ENCODE results near the gene RANBP3L.

DNA sequence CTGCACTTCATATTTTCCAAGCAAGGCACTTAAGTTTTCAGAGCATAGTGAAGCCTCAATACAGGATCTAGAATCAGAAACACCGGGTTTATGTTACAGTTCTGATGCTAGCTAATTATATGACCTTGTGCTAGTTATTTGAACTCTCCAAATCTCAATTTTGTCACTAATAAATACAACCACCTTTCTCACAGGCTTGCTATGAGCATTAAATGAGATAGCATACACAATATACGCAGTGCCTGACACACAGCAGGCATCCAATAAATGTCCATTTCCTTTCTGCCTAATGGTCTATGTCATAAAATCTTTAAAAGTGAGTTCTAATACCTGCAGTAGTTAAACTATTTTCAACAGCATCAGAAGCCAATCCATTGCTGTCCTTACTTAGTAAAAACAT lies 92.9 kb downstream of the RANBP3L start:
- TF ChIP-seq, protein P1, sequence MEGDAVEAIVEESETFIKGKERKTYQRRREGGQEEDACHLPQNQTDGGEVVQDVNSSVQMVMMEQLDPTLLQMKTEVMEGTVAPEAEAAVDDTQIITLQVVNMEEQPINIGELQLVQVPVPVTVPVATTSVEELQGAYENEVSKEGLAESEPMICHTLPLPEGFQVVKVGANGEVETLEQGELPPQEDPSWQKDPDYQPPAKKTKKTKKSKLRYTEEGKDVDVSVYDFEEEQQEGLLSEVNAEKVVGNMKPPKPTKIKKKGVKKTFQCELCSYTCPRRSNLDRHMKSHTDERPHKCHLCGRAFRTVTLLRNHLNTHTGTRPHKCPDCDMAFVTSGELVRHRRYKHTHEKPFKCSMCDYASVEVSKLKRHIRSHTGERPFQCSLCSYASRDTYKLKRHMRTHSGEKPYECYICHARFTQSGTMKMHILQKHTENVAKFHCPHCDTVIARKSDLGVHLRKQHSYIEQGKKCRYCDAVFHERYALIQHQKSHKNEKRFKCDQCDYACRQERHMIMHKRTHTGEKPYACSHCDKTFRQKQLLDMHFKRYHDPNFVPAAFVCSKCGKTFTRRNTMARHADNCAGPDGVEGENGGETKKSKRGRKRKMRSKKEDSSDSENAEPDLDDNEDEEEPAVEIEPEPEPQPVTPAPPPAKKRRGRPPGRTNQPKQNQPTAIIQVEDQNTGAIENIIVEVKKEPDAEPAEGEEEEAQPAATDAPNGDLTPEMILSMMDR (conservative IDR thresholded peaks at IDR 0.05; ENCODE audit: low read depth in 2 of 2), result no peak
- TF ChIP-seq CREB1 (CRISPR knock-in tag; IDR thresholded peaks at IDR 0.05; ENCODE audit: low read depth) (no peak), EZH2 (IDR thresholded peaks at IDR 0.05; ENCODE audit: low read depth, unreplicated experiment) (no peak), POLR2AphosphoS5 (IDR thresholded peaks at IDR 0.05; ENCODE audit: low read depth) (no peak), NANOG (IDR thresholded peaks at IDR 0.05; ENCODE audit: borderline replicate concordance) (no peak), REST (IDR thresholded peaks at IDR 0.05; ENCODE audit: unreplicated experiment) (no peak), JUNB (IDR thresholded peaks at IDR 0.05; ENCODE audit: unreplicated experiment) (no peak), EZH2phosphoT487 (IDR thresholded peaks at IDR 0.05; ENCODE audit: unreplicated experiment) (no peak), ZNF462 (CRISPR knock-in tag; IDR thresholded peaks at IDR 0.05) (no peak)
- TF ChIP-seq, protein P2, sequence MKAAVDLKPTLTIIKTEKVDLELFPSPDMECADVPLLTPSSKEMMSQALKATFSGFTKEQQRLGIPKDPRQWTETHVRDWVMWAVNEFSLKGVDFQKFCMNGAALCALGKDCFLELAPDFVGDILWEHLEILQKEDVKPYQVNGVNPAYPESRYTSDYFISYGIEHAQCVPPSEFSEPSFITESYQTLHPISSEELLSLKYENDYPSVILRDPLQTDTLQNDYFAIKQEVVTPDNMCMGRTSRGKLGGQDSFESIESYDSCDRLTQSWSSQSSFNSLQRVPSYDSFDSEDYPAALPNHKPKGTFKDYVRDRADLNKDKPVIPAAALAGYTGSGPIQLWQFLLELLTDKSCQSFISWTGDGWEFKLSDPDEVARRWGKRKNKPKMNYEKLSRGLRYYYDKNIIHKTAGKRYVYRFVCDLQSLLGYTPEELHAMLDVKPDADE (IDR thresholded peaks at IDR 0.05), result no peak

All from GM23338 (cell line).